Vagina (tissue), 2 donors: ENCODE measurements around the gene DUSP18. TPM values are rescaled to one million over a fixed set of nuclear protein-coding genes. Genes with fewer than 3 reads are reported as not detected.

Experiments used
- DNase-seq, 2 donors: peaks; one replicate each; pipeline ENCODE4 v3.0.0-alpha.2; 2017; ENCODE audit errors: extremely low spot score in 2 of 2
- H3K27ac ChIP-seq: fragments of 200-600 bp; sonication (generic); one replicate; pipeline ENCODE4 v1.5.1; 2019
- H3K27me3 ChIP-seq: fragments of 200-600 bp; sonication (generic); one replicate; pipeline ENCODE4 v1.5.1; 2019
- H3K36me3 ChIP-seq, 2 donors: fragments of 200-600 bp; sonication (generic); one replicate each; pipeline ENCODE4 v1.5.1; 2017 to 2019
- H3K4me1 ChIP-seq: fragments of 200-600 bp; sonication (generic); one replicate; pipeline ENCODE4 v1.5.1; 2019
- H3K4me3 ChIP-seq, 2 donors: fragments of 200-600 bp; sonication (generic); 1 replicate in 1 of 2; 2 replicates in 1 of 2; pipeline ENCODE4 v1.5.1; 2016 to 2019
- H3K9me3 ChIP-seq: fragments of 200-600 bp; sonication (generic); one replicate; pipeline ENCODE4 v1.5.1; 2019
- CTCF ChIP-seq, 3 experiments: fragments of 450-650 bp in 2 of 3; fragments of 200-600 bp in 1 of 3; sonication (generic) in 1 of 3; IDR thresholded peaks; one replicate each; pipeline ENCODE4 v1.5.1; 2017 to 2019; ENCODE audit warnings: antibody characterized with exemption in 3 of 3, mild to moderate bottlenecking in 2 of 3, moderate library complexity in 2 of 3
- POLR2A ChIP-seq, 2 donors: fragments of 450-650 bp; IDR thresholded peaks; one replicate each; pipeline ENCODE4 v1.6.1; 2017; ENCODE audit warnings: antibody characterized with exemption in 2 of 2, mild to moderate bottlenecking in 2 of 2, moderate library complexity in 2 of 2
- POLR2AphosphoS5 ChIP-seq, 2 donors: sonication (generic); formaldehyde crosslinking; IDR thresholded peaks; one replicate each; pipeline ENCODE4 v1.9.0; 2017; ENCODE audit warnings: antibody characterized with exemption in 2 of 2, mild to moderate bottlenecking in 2 of 2, low read depth in 1 of 2; ENCODE audit not compliant: insufficient read depth in 1 of 2
- intact Hi-C: fragments of 100-400 bp; cut with DNase I; formaldehyde crosslinking; loops from one replicate; pipeline ENCODE4 v1.15.1; 2023
- total RNA-seq: library from RNA; depleted of rRNA; stranded (reverse); fragments of >200 nt; gene quantifications from one replicate; pipeline ENCODE4 v1.2.3, GENCODE V29; 2016

The DUSP18 gene
- total RNA-seq, 1 donor from 2014 or later: 7.4 TPM

DNA sequence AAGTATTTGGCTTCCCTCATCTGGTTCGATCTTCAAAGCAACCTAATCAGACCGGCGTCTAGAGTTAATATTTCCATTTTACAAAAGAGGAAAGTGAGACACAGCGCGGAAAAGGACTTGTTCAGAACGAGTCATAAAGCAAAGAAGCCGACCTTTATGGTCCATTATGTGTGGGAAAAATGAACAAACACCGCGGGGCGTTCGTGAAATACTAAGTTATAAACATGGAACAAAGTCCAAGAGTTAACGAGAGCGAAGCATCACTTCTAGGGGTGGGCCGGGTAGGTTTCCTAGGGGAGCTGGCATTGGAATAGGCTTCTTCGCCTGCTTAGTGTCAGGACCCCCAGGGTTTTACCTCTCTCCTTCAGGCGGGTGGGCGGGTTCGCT, 575 bp downstream of the DUSP18 start:
- no peak for TF ChIP-seq CTCF (IDR thresholded peaks at IDR 0.05)
- TF ChIP-seq POLR2AphosphoS5 (IDR thresholded peaks at IDR 0.05; ENCODE audit: insufficient read depth in 1 of 2, low read depth in 1 of 2): no peak
- TF ChIP-seq POLR2A (IDR thresholded peaks at IDR 0.05): no peak
- Histone ChIP-seq H3K4me1 (peaks cover 22% of the 10 kb centered on the region), H3K4me3 (peak overlapping the region; percentile 70 to 85), H3K27me3 (no peaks in the 10 kb centered on the region), H3K9me3 (no peaks in the 10 kb centered on the region), H3K27ac (peak overlapping the region; percentile 16), H3K36me3 (peaks cover 0 to 16% of the 10 kb centered on the region in 2 donors)
- intact Hi-C loops: no loop called here
- DNase-seq: no peak

DNA sequence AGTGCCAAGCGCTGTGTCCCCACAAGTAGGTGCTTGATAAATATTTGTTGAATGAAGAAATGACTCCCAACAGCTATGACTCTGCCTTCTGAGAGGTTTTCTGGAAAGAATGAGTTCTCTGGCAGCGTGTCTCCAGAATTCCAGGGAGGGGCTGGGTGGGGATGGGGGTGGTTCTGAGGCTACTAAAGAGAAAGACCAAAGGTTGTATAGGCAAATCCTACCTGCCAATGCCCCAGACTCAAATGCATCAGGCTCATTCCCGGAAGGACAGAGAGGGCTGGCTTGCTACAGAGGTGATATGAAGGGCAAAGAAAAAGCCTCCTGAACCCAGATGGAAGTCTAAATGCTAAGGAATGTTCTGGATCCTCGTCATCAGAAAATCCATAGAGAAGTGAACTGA, 1.9 kb downstream of the DUSP18 start:
- no peak for TF ChIP-seq CTCF (IDR thresholded peaks at IDR 0.05)
- no peak for TF ChIP-seq POLR2AphosphoS5 (IDR thresholded peaks at IDR 0.05; ENCODE audit: insufficient read depth in 1 of 2, low read depth in 1 of 2)
- no peak for TF ChIP-seq POLR2A (IDR thresholded peaks at IDR 0.05)
- H3K27ac ChIP-seq: no peak overlapping the region
- H3K9me3 ChIP-seq: no peaks in the 10 kb centered on the region
- DNase-seq: no peak
- no peaks in the 10 kb centered on the region for H3K27me3 ChIP-seq
- no peak overlapping the region for H3K4me3 ChIP-seq
- intact Hi-C loops: no loop called here
- peaks cover 0 to 23% of the 10 kb centered on the region in 2 donors for H3K36me3 ChIP-seq
- H3K4me1 ChIP-seq: peaks cover 22% of the 10 kb centered on the region

GRCh38 chr22:30665266-30665665, 2.4 kb downstream of the DUSP18 start:
- Histone ChIP-seq H3K4me1 (peaks cover 22% of the 10 kb centered on the region), H3K4me3 (no peak overlapping the region), H3K27me3 (no peaks in the 10 kb centered on the region), H3K27ac (no peak overlapping the region), H3K9me3 (no peaks in the 10 kb centered on the region), H3K36me3 (peaks cover 0 to 23% of the 10 kb centered on the region in 2 donors)
- intact Hi-C loops: no loop called here
- DNase-seq: no peak
- no peak for TF ChIP-seq POLR2AphosphoS5 (IDR thresholded peaks at IDR 0.05; ENCODE audit: insufficient read depth in 1 of 2, low read depth in 1 of 2)
- TF ChIP-seq POLR2A (IDR thresholded peaks at IDR 0.05): no peak
- TF ChIP-seq CTCF (IDR thresholded peaks at IDR 0.05): no peak

DNA sequence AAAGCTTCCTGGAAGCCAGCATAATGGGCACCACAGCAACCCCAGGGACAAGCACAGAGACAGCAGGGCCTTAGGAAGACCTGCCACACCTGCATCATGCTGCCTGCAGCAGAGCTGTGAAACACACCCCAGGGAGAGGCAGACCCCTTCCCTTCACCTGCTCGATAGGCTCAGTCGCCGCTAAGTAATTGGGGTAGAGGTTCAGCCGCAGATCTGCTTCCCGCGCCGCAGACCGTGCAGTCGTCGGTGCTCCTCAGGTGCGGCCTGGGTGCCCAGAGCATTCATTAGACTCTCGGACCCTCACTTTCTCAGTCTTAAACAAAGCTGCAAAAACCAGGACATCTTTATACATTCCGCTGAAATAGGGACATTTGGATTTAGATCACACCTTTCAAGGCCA, 2.9 kb downstream of the DUSP18 start:
- no peak for DNase-seq
- Histone ChIP-seq H3K4me1 (peaks cover 22% of the 10 kb centered on the region), H3K27me3 (no peaks in the 10 kb centered on the region), H3K36me3 (peaks cover 0 to 23% of the 10 kb centered on the region in 2 donors), H3K27ac (no peak overlapping the region), H3K9me3 (no peaks in the 10 kb centered on the region), H3K4me3 (no peak overlapping the region)
- intact Hi-C loops: no loop called here
- no peak for TF ChIP-seq POLR2AphosphoS5 (IDR thresholded peaks at IDR 0.05; ENCODE audit: insufficient read depth in 1 of 2, low read depth in 1 of 2)
- no peak for TF ChIP-seq CTCF (IDR thresholded peaks at IDR 0.05)
- no peak for TF ChIP-seq POLR2A (IDR thresholded peaks at IDR 0.05)

GRCh38 chr22:30662040-30662439, 5.6 kb downstream of the DUSP18 start:
- TF ChIP-seq POLR2AphosphoS5 (IDR thresholded peaks at IDR 0.05; ENCODE audit: insufficient read depth in 1 of 2, low read depth in 1 of 2) (no peak), POLR2A (IDR thresholded peaks at IDR 0.05) (no peak), CTCF (IDR thresholded peaks at IDR 0.05) (no peak)
- DNase-seq: no peak
- Histone ChIP-seq H3K27me3 (no peaks in the 10 kb centered on the region), H3K27ac (no peak overlapping the region), H3K36me3 (peaks cover 0 to 23% of the 10 kb centered on the region in 2 donors), H3K4me3 (no peak overlapping the region), H3K9me3 (no peaks in the 10 kb centered on the region), H3K4me1 (peaks cover 10% of the 10 kb centered on the region)
- intact Hi-C loops: no loop called here
